OCI-LY3 (cell line): ENCODE data around the gene NPEPL1.

ENCODE experiments used
- CTCF ChIP-seq: fragments of 200-600, 300-600 bp; sonication (generic); IDR thresholded peaks from 2 replicates; pipeline ENCODE4 v1.5.1; 2014; ENCODE audit warnings: antibody characterized with exemption, low read length, low read depth
- EZH2phosphoT487 ChIP-seq: fragments of 200-600 bp; shearing (Covaris generic); IDR thresholded peaks from 2 replicates; pipeline ENCODE4 v1.6.1; 2018; ENCODE audit warnings: antibody characterized with exemption, mixed run types, low read depth

- no peak for TF ChIP-seq CTCF
- no peak for TF ChIP-seq EZH2phosphoT487
Observed at GRCh38 chr20:58703765-58704371, 11.3 kb downstream of the NPEPL1 start.
